ENCODE data around the gene TXNDC15.
"Not testable (repeated sequence)": the region's sequence is repeated elsewhere in the genome, so short reads cannot be mapped to it uniquely, and the experiment has no call there.

TXNDC15 gene

DNA sequence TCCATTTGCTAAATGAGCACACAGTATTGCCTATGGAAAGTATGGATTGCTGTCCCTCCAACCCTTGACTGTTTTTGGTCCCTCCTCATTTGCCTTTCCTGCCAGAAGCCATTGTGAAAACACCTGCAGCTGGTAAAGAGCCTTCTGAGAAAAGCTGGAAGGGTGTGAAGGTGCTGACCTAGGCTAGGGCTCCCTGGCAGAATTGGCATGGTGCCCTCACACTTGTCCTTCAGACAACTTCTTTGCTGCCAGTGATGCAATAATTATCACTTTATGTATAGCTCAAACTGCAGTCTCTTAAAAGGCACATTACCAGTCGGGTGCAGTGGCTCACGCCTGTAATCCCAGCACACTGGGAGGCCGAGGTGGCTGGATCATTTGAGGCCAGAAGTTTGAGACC lies 4.2 kb downstream of the TXNDC15 start:
- Histone ChIP-seq H3K27ac (ENCODE audit: low read length) (no peak overlapping the region), H3K9ac (ENCODE audit: low read length in 2 of 2) (no peak overlapping the region), H3K4me3 (ENCODE audit: low read length in 2 of 2) (no peak overlapping the region), H3K36me3 (ENCODE audit: control insufficient read depth in 2 of 2, insufficient read depth in 2 of 2, low read length in 2 of 2) (no peaks in the 10 kb centered on the region), H3K9me3 (ENCODE audit: control insufficient read depth in 2 of 2, low read length in 2 of 2) (no peaks in the 10 kb centered on the region), H3K4me1 (ENCODE audit: control insufficient read depth, insufficient read depth, low read length) (peaks cover 22% of the 10 kb centered on the region), H3K27me3 (ENCODE audit: control insufficient read depth in 1 of 2, insufficient read depth in 2 of 2, low read length in 2 of 2) (no peaks in the 10 kb centered on the region)

DNA sequence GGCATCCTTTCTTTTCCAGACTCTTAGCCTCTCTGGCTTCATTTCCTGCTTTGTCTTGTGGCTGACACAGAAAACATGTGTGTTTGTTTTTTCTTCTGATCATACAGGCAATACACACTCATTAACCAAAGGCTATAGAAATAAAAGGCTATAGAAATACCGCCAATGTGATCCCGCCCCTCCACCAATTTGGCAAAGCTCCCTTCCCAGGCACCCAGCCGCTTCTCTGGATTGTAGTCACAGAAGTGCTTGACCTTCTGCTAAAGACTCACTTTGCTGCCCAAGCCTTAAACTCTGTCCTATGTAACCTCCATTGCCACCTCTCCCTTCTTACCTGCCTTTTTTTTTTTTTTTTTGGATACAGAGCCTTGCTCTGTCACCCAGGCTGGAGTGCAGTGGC lies 5.3 kb downstream of the TXNDC15 start:
- no peaks in the 10 kb centered on the region for H3K9me3 ChIP-seq (ENCODE audit: control insufficient read depth in 2 of 2, low read length in 2 of 2)
- no peak overlapping the region for H3K4me3 ChIP-seq (ENCODE audit: low read length in 2 of 2)
- H3K9ac ChIP-seq (ENCODE audit: low read length in 2 of 2), result no peak overlapping the region
- no peaks in the 10 kb centered on the region for H3K36me3 ChIP-seq (ENCODE audit: control insufficient read depth in 2 of 2, insufficient read depth in 2 of 2, low read length in 2 of 2)
- H3K4me1 ChIP-seq (ENCODE audit: control insufficient read depth, insufficient read depth, low read length), result peaks cover 15% of the 10 kb centered on the region
- H3K27ac ChIP-seq (ENCODE audit: low read length), result no peak overlapping the region
- H3K27me3 ChIP-seq (ENCODE audit: control insufficient read depth in 1 of 2, insufficient read depth in 2 of 2, low read length in 2 of 2), result no peaks in the 10 kb centered on the region

DNA sequence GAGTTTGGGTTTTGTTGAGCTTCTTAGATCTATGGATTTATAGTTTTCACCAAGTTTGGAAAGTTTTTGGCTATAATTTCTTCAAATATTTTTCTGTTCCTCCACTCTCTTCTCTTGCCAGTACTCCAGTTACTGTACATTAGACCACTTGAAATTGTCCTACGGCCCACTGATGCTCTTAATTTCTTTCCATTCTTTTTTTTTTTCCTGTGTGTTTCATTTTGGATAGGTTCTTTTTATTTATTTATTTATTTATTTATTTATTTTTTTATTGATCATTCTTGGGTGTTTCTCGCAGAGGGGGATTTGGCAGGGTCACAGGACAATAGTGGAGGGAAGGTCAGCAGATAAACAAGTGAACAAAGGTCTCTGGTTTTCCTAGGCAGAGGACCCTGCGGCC lies 6.8 kb downstream of the TXNDC15 start:
- H3K4me3 ChIP-seq (ENCODE audit: low read length in 2 of 2); H3K27me3 ChIP-seq (ENCODE audit: control insufficient read depth in 1 of 2, insufficient read depth in 2 of 2, low read length in 2 of 2); H3K4me1 ChIP-seq (ENCODE audit: control insufficient read depth, insufficient read depth, low read length): not testable (repeated sequence)

DNA sequence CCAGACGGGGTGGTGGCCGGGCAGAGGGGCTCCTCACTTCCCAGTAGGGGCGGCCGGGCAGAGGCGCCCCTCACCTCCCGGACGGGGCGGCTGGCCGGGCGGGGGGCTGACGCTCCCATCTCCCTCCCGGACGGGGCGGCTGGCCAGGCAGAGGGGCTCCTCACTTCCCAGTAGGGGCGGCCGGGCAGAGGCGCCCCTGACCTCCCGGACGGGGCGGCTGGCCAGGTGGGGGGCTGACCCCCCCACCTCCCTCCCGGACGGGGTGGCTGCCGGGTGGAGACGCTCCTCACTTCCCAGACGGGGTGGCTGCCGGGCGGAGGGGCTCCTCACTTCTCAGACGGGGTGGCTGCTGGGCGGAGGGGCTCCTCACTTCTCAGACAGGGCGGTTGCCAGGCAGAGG lies 7.5 kb downstream of the TXNDC15 start:
- H3K9me3 ChIP-seq (ENCODE audit: control insufficient read depth in 2 of 2, low read length in 2 of 2); H3K27ac ChIP-seq (ENCODE audit: low read length); H3K4me1 ChIP-seq (ENCODE audit: control insufficient read depth, insufficient read depth, low read length); H3K9ac ChIP-seq (ENCODE audit: low read length in 2 of 2); H3K4me3 ChIP-seq (ENCODE audit: low read length in 2 of 2); H3K36me3 ChIP-seq (ENCODE audit: control insufficient read depth in 2 of 2, insufficient read depth in 2 of 2, low read length in 2 of 2); H3K27me3 ChIP-seq (ENCODE audit: control insufficient read depth in 1 of 2, insufficient read depth in 2 of 2, low read length in 2 of 2): not testable (repeated sequence)

More for the DNA sequence above, 6.8 kb downstream of the TXNDC15 start:
- H3K9me3 ChIP-seq (ENCODE audit: control insufficient read depth in 2 of 2, low read length in 2 of 2); H3K9ac ChIP-seq (ENCODE audit: low read length in 2 of 2); H3K36me3 ChIP-seq (ENCODE audit: control insufficient read depth in 2 of 2, insufficient read depth in 2 of 2, low read length in 2 of 2); H3K27ac ChIP-seq (ENCODE audit: low read length): not testable (repeated sequence)

DNA sequence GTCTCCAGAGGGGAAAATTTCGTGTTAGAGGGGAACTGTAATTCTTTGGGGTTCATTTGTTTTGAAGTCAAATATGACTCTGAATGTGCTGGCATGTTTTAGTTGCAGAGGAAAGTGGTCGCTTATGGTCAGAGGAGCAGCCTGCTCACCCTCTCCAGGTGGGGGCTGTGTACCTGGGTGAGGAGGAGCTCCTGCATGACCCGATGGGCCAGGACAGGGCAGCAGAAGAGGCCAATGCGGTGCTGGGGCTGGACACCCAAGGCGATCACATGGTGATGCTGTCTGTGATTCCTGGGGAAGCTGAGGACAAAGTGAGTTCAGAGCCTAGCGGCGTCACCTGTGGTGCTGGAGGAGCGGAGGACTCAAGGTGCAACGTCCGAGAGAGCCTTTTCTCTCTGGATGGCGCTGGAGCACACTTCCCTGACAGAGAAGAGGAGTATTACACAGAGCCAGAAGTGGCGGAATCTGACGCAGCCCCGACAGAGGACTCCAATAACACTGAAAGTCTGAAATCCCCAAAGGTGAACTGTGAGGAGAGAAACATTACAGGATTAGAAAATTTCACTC lies 13.5 kb downstream of the TXNDC15 start:
- Histone ChIP-seq H3K9ac (ENCODE audit: low read length in 2 of 2) (no peak overlapping the region), H3K27ac (ENCODE audit: low read length) (no peak overlapping the region), H3K4me1 (ENCODE audit: control insufficient read depth, insufficient read depth, low read length) (peaks cover 4% of the 10 kb centered on the region), H3K9me3 (ENCODE audit: control insufficient read depth in 2 of 2, low read length in 2 of 2) (no peaks in the 10 kb centered on the region), H3K4me3 (ENCODE audit: low read length in 2 of 2) (no peak overlapping the region), H3K36me3 (ENCODE audit: control insufficient read depth in 2 of 2, insufficient read depth in 2 of 2, low read length in 2 of 2) (peaks cover 6 to 18% of the 10 kb centered on the region in 2 donors), H3K27me3 (ENCODE audit: control insufficient read depth in 1 of 2, insufficient read depth in 2 of 2, low read length in 2 of 2) (no peaks in the 10 kb centered on the region)

DNA sequence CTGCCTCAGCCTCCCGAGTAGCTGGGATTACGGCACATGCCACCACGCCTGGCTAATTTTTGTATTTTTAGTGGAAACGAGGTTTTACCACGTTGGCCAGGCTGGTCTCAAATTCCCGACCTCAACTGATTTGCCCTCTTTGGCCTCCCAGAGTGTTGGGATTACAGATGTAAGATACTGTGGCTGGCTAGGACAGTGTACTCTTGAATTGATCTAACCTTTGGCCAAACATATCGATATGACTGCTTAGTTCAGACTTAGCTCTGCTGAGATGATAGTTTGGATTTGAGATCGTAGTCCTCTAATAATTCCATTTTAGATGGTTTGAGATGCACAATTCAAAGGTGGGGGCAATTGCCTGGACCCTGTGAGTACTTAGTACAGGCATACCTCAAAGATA lies 15.2 kb downstream of the TXNDC15 start:
- Histone ChIP-seq H3K27me3 (ENCODE audit: control insufficient read depth in 1 of 2, insufficient read depth in 2 of 2, low read length in 2 of 2) (no peaks in the 10 kb centered on the region), H3K4me3 (ENCODE audit: low read length in 2 of 2) (no peak overlapping the region), H3K9ac (ENCODE audit: low read length in 2 of 2) (no peak overlapping the region), H3K27ac (ENCODE audit: low read length) (no peak overlapping the region), H3K4me1 (ENCODE audit: control insufficient read depth, insufficient read depth, low read length) (peaks cover 4% of the 10 kb centered on the region), H3K9me3 (ENCODE audit: control insufficient read depth in 2 of 2, low read length in 2 of 2) (no peaks in the 10 kb centered on the region), H3K36me3 (ENCODE audit: control insufficient read depth in 2 of 2, insufficient read depth in 2 of 2, low read length in 2 of 2) (peaks cover 10 to 25% of the 10 kb centered on the region in 2 donors)

DNA sequence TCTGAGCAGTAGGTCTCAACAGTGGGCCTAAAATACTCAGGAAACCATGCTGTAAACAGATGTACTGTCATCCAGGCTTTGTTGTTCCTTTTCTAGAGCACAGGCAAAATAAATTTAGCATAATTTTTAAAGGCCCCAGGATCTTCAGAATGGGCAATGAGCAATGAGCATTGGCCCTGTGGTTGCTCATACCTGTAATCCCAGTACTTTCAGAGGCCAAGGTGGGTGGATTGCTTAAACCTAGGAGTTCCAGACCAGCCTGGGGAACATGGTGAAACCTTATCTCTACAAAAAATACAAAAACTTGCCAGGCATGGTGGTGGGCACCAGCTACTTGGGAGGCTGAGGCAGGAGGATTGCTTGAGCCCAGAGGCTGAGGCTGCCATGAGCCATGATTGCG lies 17.3 kb downstream of the TXNDC15 start:
- Histone ChIP-seq H3K27ac (ENCODE audit: low read length) (no peak overlapping the region), H3K9me3 (ENCODE audit: control insufficient read depth in 2 of 2, low read length in 2 of 2) (no peaks in the 10 kb centered on the region), H3K27me3 (ENCODE audit: control insufficient read depth in 1 of 2, insufficient read depth in 2 of 2, low read length in 2 of 2) (no peaks in the 10 kb centered on the region), H3K4me1 (ENCODE audit: control insufficient read depth, insufficient read depth, low read length) (peaks cover under 1% of the 10 kb centered on the region), H3K4me3 (ENCODE audit: low read length in 2 of 2) (no peak overlapping the region), H3K36me3 (ENCODE audit: control insufficient read depth in 2 of 2, insufficient read depth in 2 of 2, low read length in 2 of 2) (peaks cover 12 to 25% of the 10 kb centered on the region in 2 donors), H3K9ac (ENCODE audit: low read length in 2 of 2) (no peak overlapping the region)

DNA sequence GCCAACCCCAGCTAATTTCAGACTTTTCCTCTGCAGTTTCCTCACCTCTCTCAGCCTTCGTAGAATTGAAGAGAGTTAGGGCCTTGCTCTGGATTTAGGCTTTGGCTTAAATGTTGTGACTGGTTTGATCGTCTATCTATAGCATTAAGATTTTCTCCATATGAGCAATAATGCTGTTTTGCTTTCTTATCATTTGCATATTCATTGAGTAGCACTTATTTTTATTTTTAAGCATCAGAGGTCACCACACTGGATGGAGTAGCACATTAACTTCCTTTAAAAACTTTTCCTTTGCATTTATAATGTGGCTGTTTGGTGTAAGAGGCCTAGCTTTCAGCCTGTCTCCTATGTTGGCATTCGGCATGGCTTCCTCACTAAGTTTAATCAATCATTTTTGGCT lies 18.1 kb downstream of the TXNDC15 start:
- no peaks in the 10 kb centered on the region for H3K27me3 ChIP-seq (ENCODE audit: control insufficient read depth in 1 of 2, insufficient read depth in 2 of 2, low read length in 2 of 2)
- no peaks in the 10 kb centered on the region for H3K4me1 ChIP-seq (ENCODE audit: control insufficient read depth, insufficient read depth, low read length)
- H3K4me3 ChIP-seq (ENCODE audit: low read length in 2 of 2), result no peak overlapping the region
- no peak overlapping the region for H3K27ac ChIP-seq (ENCODE audit: low read length)
- H3K9me3 ChIP-seq (ENCODE audit: control insufficient read depth in 2 of 2, low read length in 2 of 2), result no peaks in the 10 kb centered on the region
- peaks cover 12 to 25% of the 10 kb centered on the region in 2 donors for H3K36me3 ChIP-seq (ENCODE audit: control insufficient read depth in 2 of 2, insufficient read depth in 2 of 2, low read length in 2 of 2)
- H3K9ac ChIP-seq (ENCODE audit: low read length in 2 of 2), result no peak overlapping the region

DNA sequence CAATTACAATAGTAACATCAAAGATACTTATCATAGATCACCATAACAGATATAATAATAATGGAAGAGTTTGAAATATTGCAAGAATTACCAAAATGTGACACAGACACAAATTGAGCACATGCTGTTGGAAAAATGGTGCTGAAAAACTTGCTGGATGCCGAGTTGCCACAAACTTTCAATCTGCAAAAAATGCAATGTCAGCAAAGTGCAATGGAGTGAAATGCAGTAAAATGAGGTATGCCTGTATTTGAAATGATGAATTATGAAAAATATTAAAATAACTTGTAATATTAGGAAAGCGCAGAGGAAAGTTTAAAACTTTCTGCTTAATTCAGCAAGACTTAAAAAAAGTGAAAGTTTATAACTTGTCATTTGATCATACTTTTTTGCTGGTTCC lies 18.8 kb downstream of the TXNDC15 start:
- Histone ChIP-seq H3K4me1 (ENCODE audit: control insufficient read depth, insufficient read depth, low read length) (no peaks in the 10 kb centered on the region), H3K27me3 (ENCODE audit: control insufficient read depth in 1 of 2, insufficient read depth in 2 of 2, low read length in 2 of 2) (no peaks in the 10 kb centered on the region), H3K27ac (ENCODE audit: low read length) (no peak overlapping the region), H3K9ac (ENCODE audit: low read length in 2 of 2) (no peak overlapping the region), H3K36me3 (ENCODE audit: control insufficient read depth in 2 of 2, insufficient read depth in 2 of 2, low read length in 2 of 2) (peaks cover 14 to 25% of the 10 kb centered on the region in 2 donors), H3K4me3 (ENCODE audit: low read length in 2 of 2) (no peak overlapping the region), H3K9me3 (ENCODE audit: control insufficient read depth in 2 of 2, low read length in 2 of 2) (no peaks in the 10 kb centered on the region)

DNA sequence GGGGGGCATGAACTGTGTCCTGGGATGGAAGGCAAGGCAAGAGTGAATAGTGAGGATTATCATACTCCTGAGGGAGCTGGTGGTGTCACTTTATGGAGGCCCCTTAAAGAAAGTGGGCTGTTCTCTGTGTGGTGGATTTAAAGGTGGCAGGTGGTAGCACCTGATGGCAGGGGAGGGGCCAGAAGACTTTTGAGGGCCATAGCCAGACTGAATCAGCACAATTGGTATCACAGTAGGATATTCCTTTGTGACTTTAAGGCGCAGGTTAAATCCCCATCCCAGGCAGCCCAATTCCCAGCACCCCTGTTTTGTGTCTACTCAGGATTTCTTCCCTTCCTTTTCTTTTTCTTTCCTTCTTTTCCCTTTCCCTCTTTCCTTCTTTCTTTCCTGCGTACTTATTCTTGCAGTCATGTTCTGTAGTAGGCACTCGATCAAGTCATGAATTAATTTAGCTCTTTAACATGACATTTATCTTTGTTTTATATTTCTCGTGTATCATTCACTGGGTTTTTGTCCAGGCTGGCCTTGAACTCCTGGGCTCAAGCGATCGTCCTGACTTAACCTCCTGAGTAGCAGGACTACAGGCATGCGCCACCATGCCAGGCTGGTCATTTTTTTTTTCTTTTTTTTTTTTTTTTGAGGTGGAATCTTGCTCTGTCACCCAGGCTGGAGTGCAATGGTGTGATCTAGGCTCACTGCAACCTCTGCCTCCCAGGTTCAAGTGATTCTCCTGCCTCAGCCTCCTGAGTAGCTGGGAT lies 19.8 kb downstream of the TXNDC15 start:
- Histone ChIP-seq H3K4me1 (ENCODE audit: control insufficient read depth, insufficient read depth, low read length) (no peaks in the 10 kb centered on the region), H3K36me3 (ENCODE audit: control insufficient read depth in 2 of 2, insufficient read depth in 2 of 2, low read length in 2 of 2) (peaks cover 10 to 19% of the 10 kb centered on the region in 2 donors), H3K27me3 (ENCODE audit: control insufficient read depth in 1 of 2, insufficient read depth in 2 of 2, low read length in 2 of 2) (no peaks in the 10 kb centered on the region), H3K4me3 (ENCODE audit: low read length in 2 of 2) (no peak overlapping the region), H3K27ac (ENCODE audit: low read length) (no peak overlapping the region), H3K9ac (ENCODE audit: low read length in 2 of 2) (no peak overlapping the region), H3K9me3 (ENCODE audit: control insufficient read depth in 2 of 2, low read length in 2 of 2) (no peaks in the 10 kb centered on the region)

DNA sequence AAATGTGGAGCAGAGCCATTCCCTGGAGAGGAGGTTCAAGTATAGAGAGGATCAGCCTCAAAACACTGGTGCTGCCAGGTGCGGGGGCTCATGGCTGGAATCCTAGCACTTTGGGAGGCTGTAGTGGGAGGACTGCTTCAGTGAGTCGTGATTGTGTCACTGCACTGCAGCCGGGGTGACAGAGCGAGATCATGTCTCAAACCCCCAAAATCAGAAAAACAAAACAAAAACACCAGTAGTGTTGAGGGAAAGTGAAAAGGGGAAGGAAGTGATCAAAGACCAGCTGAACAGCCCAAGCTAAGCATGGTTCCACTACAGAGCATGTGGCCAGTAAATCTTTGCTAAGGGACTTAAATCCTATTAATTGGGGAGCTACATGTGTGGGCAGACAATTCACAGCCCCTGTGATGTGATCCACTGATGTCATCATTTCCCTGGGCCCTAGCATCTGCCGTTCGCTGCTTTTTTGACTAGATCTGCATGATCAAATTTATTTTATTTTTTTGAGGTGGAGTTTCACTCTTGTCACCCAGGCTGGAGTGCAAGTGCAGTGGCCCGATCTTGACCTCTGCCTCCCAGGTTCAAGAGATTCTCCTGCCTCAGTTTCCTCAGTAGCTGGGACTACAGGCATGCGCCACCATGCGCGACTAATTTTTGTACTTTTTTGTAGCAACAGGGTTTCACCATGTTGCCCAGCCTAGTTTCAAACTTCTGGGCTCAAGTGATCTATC lies 28.1 kb downstream of the TXNDC15 start:
- no peak overlapping the region for H3K9ac ChIP-seq (ENCODE audit: low read length in 2 of 2)
- H3K27ac ChIP-seq (ENCODE audit: low read length), result no peak overlapping the region
- H3K9me3 ChIP-seq (ENCODE audit: control insufficient read depth in 2 of 2, low read length in 2 of 2), result no peaks in the 10 kb centered on the region
- H3K36me3 ChIP-seq (ENCODE audit: control insufficient read depth in 2 of 2, insufficient read depth in 2 of 2, low read length in 2 of 2), result peaks cover 2 to 4% of the 10 kb centered on the region in 2 donors
- H3K4me1 ChIP-seq (ENCODE audit: control insufficient read depth, insufficient read depth, low read length), result no peaks in the 10 kb centered on the region
- H3K27me3 ChIP-seq (ENCODE audit: control insufficient read depth in 1 of 2, insufficient read depth in 2 of 2, low read length in 2 of 2), result no peaks in the 10 kb centered on the region
- H3K4me3 ChIP-seq (ENCODE audit: low read length in 2 of 2), result no peak overlapping the region
